ENCODE measurements around the gene TBRG4. TPM values are rescaled to one million over a fixed set of nuclear protein-coding genes. Genes with fewer than 3 reads are reported as not detected.
"Not testable (repeated sequence)": the region's sequence is repeated elsewhere in the genome, so short reads cannot be mapped to it uniquely, and the experiment has no call there.

Gene TBRG4
- total RNA-seq, 1 experiment from 2014 or later: 137 TPM

DNA sequence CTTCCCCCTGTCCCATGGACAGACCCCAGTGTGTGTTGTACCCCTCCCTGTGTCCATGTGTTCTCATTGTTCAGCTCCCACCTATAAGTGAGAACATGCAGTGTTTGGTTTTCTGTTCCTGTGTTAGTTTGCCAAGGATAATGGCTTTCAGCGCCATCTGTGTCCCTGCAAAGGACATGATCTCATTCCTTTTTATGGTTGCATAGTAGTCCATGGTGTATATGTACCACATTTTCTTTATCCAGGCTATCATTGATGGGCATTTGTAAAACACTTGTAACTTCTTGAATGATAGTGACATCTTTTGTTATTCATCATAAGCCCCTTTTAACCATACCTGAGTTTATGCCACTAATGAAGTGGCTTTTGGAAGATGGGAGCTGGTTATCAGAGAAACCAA lies 2.8 kb upstream of the TBRG4 start:
- H3K27ac ChIP-seq; H3K4me3 ChIP-seq; H3K4me1 ChIP-seq; H3K27me3 ChIP-seq; DNase-seq; H3K36me3 ChIP-seq; H3K9me3 ChIP-seq (replicated peaks): not testable (repeated sequence)

DNA sequence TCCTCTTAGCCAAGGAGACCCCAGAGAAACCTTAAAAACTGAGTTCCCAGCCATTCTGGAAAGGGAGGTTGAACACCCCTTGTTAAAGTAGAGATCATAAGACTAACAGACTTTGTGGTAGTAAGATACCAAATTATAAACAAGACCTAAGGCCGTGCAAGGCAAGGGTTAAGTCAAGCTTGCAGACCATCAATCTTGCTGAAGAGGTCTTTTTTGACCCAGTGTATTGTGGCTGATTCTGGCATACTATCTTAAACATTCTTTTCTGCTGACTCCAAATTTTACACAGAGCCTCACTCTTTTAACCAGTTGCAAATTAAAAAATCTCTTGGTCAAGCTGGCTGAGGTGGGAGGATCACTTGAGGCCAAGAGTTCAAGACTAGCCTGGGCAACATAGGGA lies 1.2 kb upstream of the TBRG4 start:
- H3K4me3 ChIP-seq: no peak overlapping the region; the same call in 1 of the 2 replicates
- H3K27me3 ChIP-seq: no peaks in the 10 kb centered on the region
- H3K36me3 ChIP-seq: peaks cover 19% of the 10 kb centered on the region
- no peak overlapping the region for H3K27ac ChIP-seq
- H3K4me1 ChIP-seq: 0 out of 2 replicates have a peak, but pooled peaks cover 3% of the 10 kb centered on the region
- no peaks in the 10 kb centered on the region for H3K9me3 ChIP-seq (replicated peaks)
- DNase-seq: no peak

DNA sequence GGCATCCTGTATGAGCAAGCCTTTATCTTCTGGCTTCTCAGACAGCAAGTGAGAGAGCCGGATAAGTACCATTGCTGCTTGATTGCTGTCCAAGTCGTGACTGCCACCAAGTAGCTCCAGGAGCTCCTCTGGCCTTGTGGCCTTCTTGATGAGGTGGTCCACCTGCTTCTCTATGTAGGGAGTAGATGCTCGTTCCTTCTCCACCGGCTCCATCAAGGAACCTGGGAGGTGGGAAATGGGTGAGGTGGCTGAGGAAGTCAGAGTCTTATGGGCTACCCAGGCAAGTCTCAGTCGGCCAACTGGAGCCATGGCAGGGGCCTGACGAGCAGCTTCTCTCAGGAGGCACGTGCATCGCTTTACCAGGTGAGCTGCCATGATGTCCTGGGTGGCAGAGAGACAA lies 2.6 kb downstream of the TBRG4 start:
- H3K27me3 ChIP-seq: no peaks in the 10 kb centered on the region
- peaks cover 55% of the 10 kb centered on the region for H3K36me3 ChIP-seq
- 0 out of 2 replicates have a peak, but pooled peaks cover 3% of the 10 kb centered on the region for H3K4me1 ChIP-seq
- no peak overlapping the region for H3K27ac ChIP-seq
- no peak for DNase-seq
- no peak overlapping the region for H3K4me3 ChIP-seq
- H3K9me3 ChIP-seq (replicated peaks): no peaks in the 10 kb centered on the region

DNA sequence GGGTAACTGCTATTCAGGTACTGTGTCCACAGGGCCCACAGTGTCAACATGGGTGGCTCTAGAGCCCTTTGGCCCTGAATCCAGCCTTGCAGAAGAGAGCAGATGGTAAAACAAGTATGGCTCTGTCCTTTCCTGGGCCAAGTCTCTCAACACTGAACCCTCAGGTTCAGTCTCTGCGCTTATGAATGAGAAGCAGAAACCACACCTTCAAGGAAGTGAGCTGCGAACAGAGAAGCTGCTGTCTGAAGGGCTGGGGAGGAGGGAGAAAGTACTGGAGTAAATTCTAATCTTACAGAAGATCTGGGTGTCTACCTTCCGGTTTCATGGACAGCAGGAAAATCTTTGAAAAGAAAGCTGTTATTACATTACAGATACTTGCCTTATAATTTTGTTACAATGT lies 4.1 kb downstream of the TBRG4 start:
- Histone ChIP-seq H3K27me3 (no peaks in the 10 kb centered on the region), H3K27ac (no peak overlapping the region), H3K36me3 (peaks cover 70% of the 10 kb centered on the region), H3K4me1 (0 out of 2 replicates have a peak, but pooled peaks cover 3% of the 10 kb centered on the region), H3K4me3 (no peak overlapping the region), H3K9me3 (replicated peaks) (no peaks in the 10 kb centered on the region)
- DNase-seq: no peak

DNA sequence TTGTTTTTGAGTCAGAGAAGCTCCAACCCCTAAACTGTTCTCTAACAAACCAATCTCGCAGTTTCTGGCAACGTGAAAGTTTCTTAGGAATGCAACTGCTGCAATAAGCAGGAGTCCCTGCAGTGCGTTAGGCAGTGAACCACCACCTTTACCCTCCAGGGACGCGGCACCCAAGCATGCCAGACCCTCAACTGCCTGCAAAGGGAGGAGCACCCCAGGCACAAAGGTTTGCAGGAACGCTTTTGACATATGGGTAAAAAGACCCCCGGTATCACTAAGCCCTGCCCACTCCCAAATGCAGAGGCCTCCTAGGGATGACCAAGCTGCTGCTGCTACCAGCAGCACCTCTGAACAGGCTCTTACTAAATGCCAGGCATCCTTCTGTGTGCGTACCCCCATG lies 4.7 kb downstream of the TBRG4 start:
- Histone ChIP-seq H3K27ac (no peak overlapping the region), H3K4me1 (0 out of 2 replicates have a peak, but pooled peaks cover 3% of the 10 kb centered on the region), H3K9me3 (replicated peaks) (no peaks in the 10 kb centered on the region), H3K4me3 (no peak overlapping the region), H3K27me3 (no peaks in the 10 kb centered on the region), H3K36me3 (peaks cover 75% of the 10 kb centered on the region)
- no peak for DNase-seq

DNA sequence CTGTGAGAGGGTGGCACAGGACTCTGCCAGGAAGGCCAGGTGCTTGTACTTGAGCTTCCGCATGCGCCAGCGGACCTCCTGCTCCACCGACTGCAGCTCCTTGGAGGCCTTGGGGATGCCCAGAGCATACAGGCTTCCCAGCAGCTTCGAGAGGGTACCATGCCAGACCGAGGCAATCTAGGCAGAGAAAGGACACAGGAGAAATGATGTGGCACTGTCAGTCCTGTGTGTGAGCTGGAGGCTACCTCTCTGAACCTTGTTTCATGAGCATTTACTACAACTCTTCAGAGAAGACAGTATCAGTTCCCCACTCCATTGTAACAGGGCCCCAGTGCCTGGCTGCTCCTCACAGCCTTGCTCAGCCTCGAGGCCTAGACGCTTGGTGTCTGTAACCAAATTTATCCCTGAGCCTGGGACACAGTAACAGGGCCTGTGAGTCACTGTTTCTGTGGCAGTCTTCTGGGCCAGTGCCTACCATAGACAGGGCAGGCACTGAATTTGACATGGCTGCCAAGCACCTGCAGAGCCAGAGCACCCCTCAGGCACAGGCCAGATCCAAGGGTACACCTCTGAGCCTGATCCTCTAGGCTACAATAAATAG lies 5.8 kb downstream of the TBRG4 start:
- H3K27ac ChIP-seq: no peak overlapping the region
- H3K9me3 ChIP-seq (replicated peaks): no peaks in the 10 kb centered on the region
- DNase-seq: no peak
- H3K4me3 ChIP-seq: no peak overlapping the region
- 0 out of 2 replicates have a peak, but pooled peaks cover 3% of the 10 kb centered on the region for H3K4me1 ChIP-seq
- no peaks in the 10 kb centered on the region for H3K27me3 ChIP-seq
- peaks cover 87% of the 10 kb centered on the region for H3K36me3 ChIP-seq

DNA sequence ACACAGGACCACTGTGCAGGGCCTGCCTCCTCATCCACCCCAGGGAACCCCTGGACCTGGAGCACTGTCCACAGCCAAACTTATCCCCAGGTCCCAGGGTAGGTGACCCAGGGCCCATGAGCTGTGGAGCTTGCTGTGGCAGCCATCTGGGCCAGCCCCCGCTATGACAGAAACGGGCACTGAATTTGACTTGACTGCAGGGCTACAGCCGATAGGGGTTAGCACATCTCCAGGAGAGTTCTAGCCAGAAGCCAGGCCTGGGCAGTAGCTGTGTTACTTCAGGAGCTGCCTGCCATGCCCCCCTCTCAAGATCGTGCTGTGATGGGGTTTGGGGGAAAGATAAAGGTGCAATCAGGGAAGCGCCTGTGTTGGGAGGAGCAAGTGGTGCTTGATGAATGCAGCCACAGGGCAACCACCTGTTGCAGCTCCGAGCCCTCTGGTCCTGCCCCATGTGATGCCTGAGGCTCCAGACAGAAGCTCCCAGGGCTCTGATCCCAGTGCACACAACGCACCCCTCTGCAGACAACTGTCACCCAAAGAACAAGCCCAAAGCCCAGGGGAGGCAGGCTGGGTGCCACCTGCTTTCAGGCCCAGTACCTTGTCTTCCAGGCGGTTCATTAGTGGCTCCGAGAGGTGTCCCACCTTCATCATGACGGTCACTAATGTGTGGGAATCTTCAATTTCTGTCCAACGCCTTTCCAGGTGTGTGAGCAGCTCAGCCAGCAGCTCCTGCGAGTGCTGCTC lies 6.5 kb downstream of the TBRG4 start:
- H3K27me3 ChIP-seq: no peaks in the 10 kb centered on the region
- no peaks in the 10 kb centered on the region for H3K9me3 ChIP-seq (replicated peaks)
- H3K4me3 ChIP-seq: no peak overlapping the region
- H3K36me3 ChIP-seq: peaks cover 93% of the 10 kb centered on the region
- H3K4me1 ChIP-seq: no peaks in the 10 kb centered on the region
- H3K27ac ChIP-seq: no peak overlapping the region
- DNase-seq: no peak

DNA sequence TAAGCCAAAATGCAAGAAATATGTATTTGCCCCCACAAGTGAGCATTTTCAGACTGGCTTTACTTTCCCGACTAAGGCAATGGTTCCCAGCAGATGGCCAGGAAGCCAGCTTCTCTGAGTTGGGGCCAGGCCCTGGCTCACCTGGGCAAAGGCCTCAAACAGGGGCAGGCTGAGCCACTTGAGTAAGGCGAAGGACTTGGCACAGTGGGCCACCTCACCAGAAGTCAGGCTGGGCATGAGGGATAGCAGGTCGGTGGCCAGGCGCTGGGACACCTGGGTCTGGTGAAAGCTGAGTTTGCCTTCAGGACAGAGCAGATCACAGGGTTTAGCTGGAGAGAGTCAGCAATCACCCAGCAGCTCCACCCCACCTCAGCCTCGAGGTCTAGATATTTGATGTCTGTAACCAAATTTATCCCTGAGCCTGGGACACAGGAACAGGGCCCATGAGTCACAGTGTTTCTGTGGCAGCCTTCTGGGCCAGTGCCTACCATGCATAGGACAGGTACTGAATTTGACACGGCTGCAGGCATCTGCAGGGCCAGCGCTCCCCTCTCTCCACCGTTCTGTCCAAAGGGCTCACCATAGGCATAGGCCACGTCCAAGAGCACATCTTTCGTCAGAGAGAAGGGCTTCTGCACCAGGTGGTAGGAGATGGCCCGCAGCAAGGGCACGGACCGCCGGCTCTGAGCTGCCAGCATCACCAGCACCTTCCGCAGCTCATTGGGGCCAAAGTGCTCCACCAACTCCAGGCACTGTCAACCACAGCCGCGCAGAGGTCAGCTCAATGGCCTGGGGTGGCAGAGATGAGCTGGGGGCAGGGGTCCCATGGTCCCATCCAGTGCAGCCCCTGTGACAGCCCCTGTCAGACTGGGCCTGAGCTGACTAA lies 7.3 kb downstream of the TBRG4 start:
- H3K36me3 ChIP-seq: peaks cover 98% of the 10 kb centered on the region
- H3K27ac ChIP-seq: no peak overlapping the region
- no peaks in the 10 kb centered on the region for H3K4me1 ChIP-seq
- no peak for DNase-seq
- no peaks in the 10 kb centered on the region for H3K27me3 ChIP-seq
- no peaks in the 10 kb centered on the region for H3K9me3 ChIP-seq (replicated peaks)
- H3K4me3 ChIP-seq: no peak overlapping the region

DNA sequence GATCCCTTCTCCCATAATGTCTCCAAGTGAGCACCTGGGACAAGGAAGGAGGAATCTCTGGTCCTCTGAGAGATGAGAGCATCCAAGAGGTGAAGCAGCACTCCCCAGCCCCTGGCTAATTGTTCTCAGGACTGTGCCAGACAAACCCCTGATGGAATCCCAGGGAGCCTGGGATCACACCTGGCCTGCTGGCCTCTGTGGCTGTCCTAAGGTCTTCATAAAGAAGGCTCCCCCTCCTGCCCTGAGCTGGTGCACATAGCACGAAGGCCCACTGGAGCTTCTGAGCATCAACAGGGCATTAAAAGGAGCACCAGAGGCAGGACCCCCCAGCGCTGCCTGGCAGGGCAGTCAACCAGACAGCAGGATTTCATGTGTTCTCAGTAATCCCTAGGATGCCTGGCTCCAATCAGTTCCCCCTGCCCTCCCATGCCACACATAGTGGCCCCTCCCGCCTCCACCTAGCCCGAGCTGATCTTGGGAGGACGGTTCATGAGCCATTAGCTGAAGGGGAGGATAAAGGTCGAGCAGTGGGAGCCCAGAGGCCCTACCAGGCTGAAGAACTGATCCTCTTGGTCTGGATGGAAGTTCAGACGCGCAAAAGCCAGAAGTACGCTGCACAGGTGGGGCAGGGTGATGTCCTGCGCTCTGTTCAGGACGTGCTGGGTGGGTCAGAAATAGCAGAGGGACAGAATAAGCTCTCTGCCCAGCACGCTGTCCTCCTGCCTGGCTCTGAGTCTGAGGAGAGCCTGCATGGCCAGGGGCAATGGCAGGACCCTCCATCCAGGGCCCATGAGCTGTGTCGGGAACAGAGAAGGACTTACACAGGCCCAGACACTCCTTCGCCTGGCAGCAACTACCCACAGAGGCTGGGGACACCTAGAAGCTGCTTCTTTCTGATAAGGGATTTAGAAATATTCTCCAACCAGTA lies 8.4 kb downstream of the TBRG4 start:
- peaks cover 95% of the 10 kb centered on the region for H3K36me3 ChIP-seq
- H3K4me1 ChIP-seq: no peaks in the 10 kb centered on the region
- no peak for DNase-seq
- no peaks in the 10 kb centered on the region for H3K9me3 ChIP-seq (replicated peaks)
- H3K27me3 ChIP-seq: no peaks in the 10 kb centered on the region
- no peak overlapping the region for H3K27ac ChIP-seq
- no peak overlapping the region for H3K4me3 ChIP-seq

DNA sequence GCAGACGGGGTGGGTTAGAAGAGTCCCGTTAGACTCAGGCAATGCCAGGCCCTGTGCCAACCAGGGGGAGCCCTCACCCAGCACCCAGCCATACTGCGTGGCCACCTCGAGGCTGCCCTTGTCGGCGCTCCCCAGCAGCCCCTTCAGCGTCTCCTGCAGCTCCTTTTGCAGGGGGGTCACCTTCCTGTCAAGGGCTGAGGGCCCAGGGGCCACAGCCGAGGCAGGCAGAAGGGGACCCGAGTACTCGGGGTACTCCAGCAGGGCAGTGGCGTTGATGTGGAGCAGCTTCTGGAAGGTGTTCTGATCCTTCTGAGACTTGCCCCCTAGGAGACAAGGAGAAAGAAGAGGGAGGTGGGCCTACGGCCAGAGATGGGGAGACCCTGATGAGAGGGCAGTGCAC lies 9.7 kb downstream of the TBRG4 start:
- Histone ChIP-seq H3K27ac (no peak overlapping the region), H3K4me1 (no peaks in the 10 kb centered on the region), H3K36me3 (peaks cover 82% of the 10 kb centered on the region), H3K9me3 (replicated peaks) (no peaks in the 10 kb centered on the region), H3K27me3 (no peaks in the 10 kb centered on the region), H3K4me3 (no peak overlapping the region)
- DNase-seq: no peak

DNA sequence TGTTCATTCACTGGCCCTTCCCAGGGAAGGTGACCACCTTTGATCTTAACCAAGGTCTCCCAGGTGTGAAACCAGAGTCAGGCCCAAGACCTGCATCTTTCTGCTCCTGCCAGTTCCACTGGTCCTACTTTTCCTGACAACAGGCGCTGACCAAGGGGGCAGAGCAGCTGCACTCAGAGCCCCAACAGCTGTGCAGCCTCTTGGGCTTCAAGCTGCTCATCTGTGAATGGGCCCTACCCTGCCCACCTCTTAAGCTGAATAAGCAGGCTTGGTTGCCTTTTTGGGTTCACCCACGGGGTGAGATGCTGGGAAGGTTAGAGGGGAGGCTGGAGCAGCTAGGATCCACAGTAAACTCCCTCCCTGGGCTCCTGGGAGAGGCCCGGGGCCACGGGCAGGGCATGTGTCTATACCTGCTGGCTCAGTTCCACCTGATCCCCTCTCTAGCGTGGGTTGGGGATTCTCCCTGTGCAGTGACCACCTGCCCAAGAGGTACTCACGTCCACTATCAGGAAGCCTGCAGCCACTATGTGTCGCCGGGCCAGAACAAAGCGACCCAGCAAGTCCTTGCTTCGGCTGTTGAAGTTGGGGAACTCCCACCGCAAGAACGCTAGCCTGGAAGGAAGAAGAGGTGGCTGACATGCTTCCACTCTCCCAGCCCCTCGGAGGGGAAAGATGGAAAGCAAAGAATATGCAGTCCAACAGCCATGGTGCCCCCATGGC lies 10.6 kb downstream of the TBRG4 start:
- Histone ChIP-seq H3K27me3 (no peaks in the 10 kb centered on the region), H3K36me3 (peaks cover 74% of the 10 kb centered on the region), H3K4me1 (no peaks in the 10 kb centered on the region), H3K27ac (no peak overlapping the region), H3K9me3 (replicated peaks) (no peaks in the 10 kb centered on the region), H3K4me3 (no peak overlapping the region)
- no peak for DNase-seq

DNA sequence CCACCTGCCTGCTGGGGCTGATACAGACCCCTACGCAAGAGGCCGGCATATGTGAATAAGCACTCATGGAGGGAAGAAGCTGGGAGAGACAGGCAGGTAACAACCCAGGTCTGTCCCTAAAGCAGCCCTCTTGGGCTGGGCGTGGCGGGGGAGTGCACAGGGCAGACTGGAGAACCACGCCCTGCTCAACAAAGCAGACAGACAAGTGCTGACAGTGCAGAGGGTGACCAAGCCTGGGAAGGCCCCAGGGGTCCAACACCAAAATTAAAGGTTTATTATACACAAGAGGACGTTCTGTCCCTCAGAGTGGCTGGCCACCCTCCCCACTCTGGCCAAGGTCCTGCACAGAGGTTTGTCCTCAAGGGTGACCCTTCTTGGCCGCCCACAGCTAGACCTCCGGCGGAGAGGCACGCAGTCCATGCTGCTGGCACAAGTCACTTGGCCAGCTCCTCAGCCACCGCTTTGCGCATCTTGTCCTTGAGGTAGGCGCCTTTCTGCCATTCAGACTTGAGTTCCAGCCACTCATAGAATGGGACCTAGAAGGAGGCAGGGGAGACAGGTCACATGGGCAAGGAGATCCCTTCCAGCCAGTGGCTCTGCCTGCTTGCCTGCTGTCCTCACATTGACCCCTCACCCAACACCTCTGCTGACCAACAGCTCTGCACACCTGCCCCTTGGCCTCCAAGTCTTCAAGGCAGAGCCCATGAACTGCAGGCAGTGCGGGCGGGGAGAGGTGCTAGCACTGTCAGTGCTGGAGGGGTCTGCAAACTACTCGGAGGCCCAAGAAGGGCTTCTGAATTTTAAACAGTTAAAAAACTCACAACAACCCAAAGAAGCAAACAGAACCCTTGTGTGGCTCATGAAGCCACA lies 11.4 kb downstream of the TBRG4 start:
- no peak for DNase-seq
- H3K27me3 ChIP-seq: no peaks in the 10 kb centered on the region
- H3K9me3 ChIP-seq (replicated peaks): no peaks in the 10 kb centered on the region
- H3K4me3 ChIP-seq: no peak overlapping the region
- H3K4me1 ChIP-seq: no peaks in the 10 kb centered on the region
- H3K36me3 ChIP-seq: peaks cover 68% of the 10 kb centered on the region
- no peak overlapping the region for H3K27ac ChIP-seq

All from SJCRH30 (cell line).